Ramos (cell line): Measurements from ENCODE around the gene LAMA1.

Experiments used
- in situ Hi-C: fragments of 300-500 bp; cut with MboI; formaldehyde crosslinking; loops from one replicate; pipeline ENCODE4 v1.14.3; 2022; ENCODE audit warnings: low sequenced_read_pairs; ENCODE audit not compliant: unreplicated experiment

Gene LAMA1

DNA sequence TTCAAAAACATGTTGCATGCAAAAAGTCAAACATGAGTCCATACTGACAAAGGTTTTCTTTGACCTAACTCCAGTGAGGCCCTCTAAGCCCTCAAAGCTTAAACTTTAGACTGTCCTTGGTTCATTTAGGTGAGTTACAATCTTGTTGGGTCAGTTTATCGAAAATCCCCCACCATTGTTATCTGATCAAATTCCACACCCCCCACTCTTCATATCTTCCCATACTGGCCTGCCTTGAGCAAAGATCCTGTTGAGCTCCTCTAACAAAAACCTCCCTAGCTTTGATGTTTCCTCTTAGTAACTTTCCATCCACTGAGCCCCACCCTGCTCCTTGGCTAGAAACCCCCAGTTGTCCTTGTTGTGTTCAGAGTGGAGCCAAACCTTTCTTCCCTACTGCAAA is 194.4 kb downstream of the LAMA1 start:
- in situ Hi-C loops = no loop called here

DNA sequence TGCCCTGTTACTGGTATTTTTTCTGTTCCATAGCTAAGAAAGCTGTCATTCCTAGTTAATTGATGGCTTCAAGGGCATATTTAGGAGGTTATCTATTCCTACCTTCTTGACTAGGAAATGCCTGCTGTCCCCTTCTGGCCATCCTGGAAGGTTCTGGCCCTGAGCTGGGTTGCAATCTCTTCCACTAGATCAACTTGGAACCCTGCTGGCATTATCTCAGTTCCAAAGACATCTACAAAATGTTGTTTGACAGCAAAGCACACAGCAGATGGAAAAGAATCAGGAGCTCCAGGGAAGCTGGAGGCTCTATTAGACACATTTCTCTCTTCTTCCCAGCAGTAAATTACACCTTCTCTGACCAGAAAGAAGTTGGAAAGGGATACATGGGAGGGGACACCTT is 196.0 kb downstream of the LAMA1 start:
- in situ Hi-C loops = no loop called here

DNA sequence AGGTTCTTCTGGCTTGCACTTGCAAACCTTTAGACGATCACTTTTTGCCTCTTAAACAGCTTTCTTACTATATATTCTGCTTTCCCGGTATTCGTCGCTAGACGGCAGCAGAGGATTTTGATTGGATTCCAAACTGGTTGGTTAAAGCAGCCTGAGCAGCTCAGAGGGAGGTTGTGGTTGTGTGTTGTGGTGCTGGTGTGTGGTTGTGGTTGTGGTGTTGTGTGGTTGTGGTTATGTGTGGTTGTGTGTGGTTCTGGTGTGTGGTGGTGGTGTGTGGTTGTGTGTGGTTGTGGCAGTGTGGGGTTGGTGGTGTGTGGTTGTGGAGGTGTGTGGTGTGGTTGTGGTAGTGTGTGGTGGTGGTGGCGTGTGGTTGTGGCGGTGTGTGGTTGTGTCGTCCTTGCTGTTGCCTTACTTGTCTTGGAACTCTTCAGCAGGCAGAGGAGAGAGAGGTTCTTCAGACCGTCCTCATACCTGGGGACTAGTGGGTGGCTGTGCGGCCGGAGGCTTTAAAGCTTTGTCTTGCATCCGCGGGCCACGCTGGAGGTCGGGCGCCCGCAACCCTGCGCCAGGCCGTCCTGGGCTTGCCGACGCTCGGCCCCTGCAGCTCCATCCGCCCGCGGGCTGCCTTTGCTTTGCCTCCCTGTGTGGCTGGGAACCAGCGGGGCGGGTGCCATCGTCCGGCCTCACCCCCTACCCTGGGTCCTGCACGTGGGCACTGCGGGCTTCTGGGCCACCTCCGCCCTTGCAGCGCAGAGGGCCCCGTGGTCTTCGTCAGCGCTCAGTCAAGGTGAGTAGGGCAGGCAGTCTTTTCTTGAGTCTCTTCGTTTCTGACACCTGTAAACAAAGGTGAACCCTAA is 197.3 kb downstream of the LAMA1 start:
- in situ Hi-C loops = no loop called here

DNA sequence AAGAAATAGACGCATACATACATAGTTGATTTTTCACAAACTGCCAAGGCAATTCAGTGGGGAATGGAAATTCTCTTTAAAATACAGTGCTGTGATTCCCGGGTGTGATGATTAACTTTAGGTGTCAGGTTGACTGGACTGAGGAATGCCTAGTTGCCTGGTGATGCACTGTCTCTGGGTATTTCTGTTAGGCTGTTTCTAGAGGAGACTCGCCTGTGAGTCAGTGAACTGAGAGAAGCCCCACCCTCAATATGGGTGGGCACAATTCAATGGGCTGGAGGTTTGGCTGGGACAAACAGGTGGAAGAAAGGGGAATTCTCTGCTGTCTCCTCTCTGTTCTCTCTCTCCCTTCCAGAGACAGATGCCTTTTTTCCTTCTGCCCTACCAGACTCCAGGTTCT is 200.5 kb downstream of the LAMA1 start:
- in situ Hi-C loops = no loop called here

DNA sequence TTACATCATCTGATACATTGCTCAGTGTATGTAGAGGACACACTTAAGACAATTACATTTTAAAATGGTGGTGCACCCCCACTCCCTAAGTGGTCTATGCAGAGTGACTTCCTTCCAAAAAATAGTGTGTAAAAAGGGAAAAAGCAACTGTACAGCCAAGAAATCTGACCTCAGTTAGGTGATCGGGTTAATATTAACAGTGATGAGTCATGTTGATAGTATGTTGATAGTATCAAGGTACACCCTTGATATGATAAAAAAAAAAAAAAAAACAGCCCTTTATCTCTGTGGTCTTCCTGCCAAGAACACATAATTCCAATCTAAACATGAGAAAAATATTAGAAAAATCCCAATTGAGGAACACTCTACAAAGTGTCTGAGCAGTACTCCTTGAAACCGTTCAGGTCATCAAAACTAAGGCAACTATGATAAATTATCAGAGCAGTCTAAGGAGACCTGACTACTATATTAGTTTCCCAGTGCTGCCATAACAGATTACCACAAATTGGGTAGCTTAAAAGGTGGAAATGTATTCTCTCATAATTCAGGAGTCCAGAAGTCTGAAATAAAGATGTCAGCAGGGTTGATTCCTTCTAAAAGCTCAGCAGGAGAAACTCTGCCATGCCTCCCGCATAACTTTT is 216.2 kb downstream of the LAMA1 start:
- in situ Hi-C loops = no loop called here

DNA sequence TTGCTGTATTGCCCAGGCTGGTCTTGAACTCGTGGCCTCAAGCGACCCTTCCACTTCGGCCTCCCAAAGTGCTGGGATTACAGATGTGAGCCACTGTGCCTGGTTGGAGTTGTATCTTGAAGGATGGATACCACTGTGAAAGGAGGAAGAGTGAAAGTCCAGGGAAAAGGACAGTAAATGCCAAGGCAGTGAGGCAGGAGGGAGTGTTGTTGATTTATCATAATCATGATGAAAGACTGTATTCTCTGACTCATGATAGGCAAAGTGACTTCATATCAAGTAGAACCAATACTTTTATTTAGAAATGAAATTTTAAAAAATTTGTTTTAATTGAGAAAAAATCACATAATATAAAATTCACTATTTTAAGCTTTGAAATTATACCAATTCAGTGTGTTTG is 225.8 kb downstream of the LAMA1 start:
- in situ Hi-C loops = loop anchor here (25.0 kb wide), 1 partner anchor 354 kb away; no protein-coding TSS in a partner anchor
